Ovary (tissue), 3 donors: ENCODE data around the gene RABGAP1L.

Experiments used
- EP300 ChIP-seq: sonication (generic); formaldehyde crosslinking; IDR thresholded peaks from one replicate; pipeline ENCODE4 v1.6.1; 2017; ENCODE audit warnings: antibody characterized with exemption
- TF ChIP-seq, protein P1 (sequence below), 3 donors: fragments of 450-650 bp in 2 of 3; fragments of 200-600 bp in 1 of 3; IDR thresholded peaks; one replicate each; pipeline versions ENCODE4 v1.5.1 to v1.8.0; 2016 to 2022; ENCODE audit warnings: antibody characterized with exemption in 3 of 3, mild to moderate bottlenecking in 1 of 3
- donor health status: DM: no; HTN: no; CAD: no.

DNA sequence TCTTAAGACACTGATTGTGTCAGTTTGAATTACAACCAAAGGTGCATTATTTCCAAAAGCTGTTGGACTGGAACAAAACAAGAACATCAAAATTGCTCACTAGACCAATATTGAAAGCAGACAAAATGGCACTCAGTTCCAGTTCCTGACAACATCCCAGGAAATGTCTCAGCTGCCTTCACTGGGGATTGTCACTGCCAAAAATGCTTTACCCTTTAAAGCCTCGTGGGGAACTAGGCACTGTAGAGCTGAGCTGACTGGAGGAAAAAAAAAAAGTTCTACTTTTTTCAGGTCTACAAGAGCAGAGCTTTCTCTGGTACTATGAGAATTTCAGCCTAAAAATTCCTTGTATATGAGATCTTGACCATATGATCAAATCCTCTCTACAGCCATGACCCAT, 310.4 kb downstream of the RABGAP1L start:
- TF ChIP-seq, protein P1, sequence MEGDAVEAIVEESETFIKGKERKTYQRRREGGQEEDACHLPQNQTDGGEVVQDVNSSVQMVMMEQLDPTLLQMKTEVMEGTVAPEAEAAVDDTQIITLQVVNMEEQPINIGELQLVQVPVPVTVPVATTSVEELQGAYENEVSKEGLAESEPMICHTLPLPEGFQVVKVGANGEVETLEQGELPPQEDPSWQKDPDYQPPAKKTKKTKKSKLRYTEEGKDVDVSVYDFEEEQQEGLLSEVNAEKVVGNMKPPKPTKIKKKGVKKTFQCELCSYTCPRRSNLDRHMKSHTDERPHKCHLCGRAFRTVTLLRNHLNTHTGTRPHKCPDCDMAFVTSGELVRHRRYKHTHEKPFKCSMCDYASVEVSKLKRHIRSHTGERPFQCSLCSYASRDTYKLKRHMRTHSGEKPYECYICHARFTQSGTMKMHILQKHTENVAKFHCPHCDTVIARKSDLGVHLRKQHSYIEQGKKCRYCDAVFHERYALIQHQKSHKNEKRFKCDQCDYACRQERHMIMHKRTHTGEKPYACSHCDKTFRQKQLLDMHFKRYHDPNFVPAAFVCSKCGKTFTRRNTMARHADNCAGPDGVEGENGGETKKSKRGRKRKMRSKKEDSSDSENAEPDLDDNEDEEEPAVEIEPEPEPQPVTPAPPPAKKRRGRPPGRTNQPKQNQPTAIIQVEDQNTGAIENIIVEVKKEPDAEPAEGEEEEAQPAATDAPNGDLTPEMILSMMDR (IDR thresholded peaks at IDR 0.05), result no peak
- TF ChIP-seq EP300, result no peak
